Lung (tissue), 12 donors: Measurements from ENCODE around the gene EMC6. TPM values are rescaled to one million over a fixed set of nuclear protein-coding genes. Genes with fewer than 3 reads are reported as not detected.

Experiments used
- ATAC-seq: fragments of 200-7000 bp; cut with Tn5 transposase; one replicate; pipeline ENCODE4 v1.9.1; 2020; ENCODE audit warnings: moderate number of reproducible peaks; ENCODE audit not compliant: insufficient read depth, low FRiP score
- DNase-seq, 3 donors: peaks; one replicate each; pipeline ENCODE4 v3.0.0-alpha.2; 2013 to 2017
- H3K27ac ChIP-seq, 2 donors: one replicate each; pipeline ENCODE4 v1.5.1; 2013; ENCODE audit warnings: mild to moderate bottlenecking in 2 of 2, moderate library complexity in 2 of 2, control low read depth in 1 of 2, inconsistent platforms in 1 of 2, low read depth in 1 of 2, low read length in 1 of 2
- H3K27me3 ChIP-seq, 3 donors: one replicate each; pipeline ENCODE4 v1.5.1; 2013; ENCODE audit warnings: low read length in 2 of 3; ENCODE audit not compliant: control insufficient read depth in 3 of 3, insufficient read depth in 3 of 3
- H3K36me3 ChIP-seq, 4 donors: one replicate each; pipeline ENCODE4 v1.5.1; 2013; ENCODE audit warnings: low read length in 4 of 4, mild to moderate bottlenecking in 1 of 4, moderate library complexity in 1 of 4; ENCODE audit not compliant: control insufficient read depth in 4 of 4, insufficient read depth in 4 of 4
- H3K4me1 ChIP-seq, 5 donors: one replicate each; pipeline ENCODE4 v1.5.1; 2013; ENCODE audit warnings: low read length in 5 of 5, mild to moderate bottlenecking in 2 of 5, moderate library complexity in 1 of 5; ENCODE audit not compliant: control insufficient read depth in 5 of 5, insufficient read depth in 5 of 5
- H3K4me3 ChIP-seq: one replicate; pipeline ENCODE4 v1.5.1; 2013; ENCODE audit warnings: mild to moderate bottlenecking, control low read depth, moderate library complexity
- H3K9ac ChIP-seq, 2 donors: one replicate each; pipeline ENCODE4 v1.5.1; 2013; ENCODE audit warnings: low read length in 2 of 2, control low read depth in 1 of 2; ENCODE audit not compliant: insufficient read depth in 1 of 2
- H3K9me3 ChIP-seq, 4 donors: one replicate each; pipeline ENCODE4 v1.5.1; 2013; ENCODE audit warnings: low read length in 3 of 4, mild to moderate bottlenecking in 1 of 4, moderate library complexity in 1 of 4; ENCODE audit not compliant: control insufficient read depth in 4 of 4, insufficient read depth in 3 of 4
- WGBS, 2 donors: extraction: QIAGEN DNeasy Blood & Tissue Kit; methylation state at CpG; one replicate each; pipeline ENCODE4 v1.1.7; 2013; 5-methylcytosine and 5-hydroxymethylcytosine counted together
- polyA plus RNA-seq, 2 donors: library from polyadenylated mRNA; stranded (reverse); fragments of 200-250 nt; gene quantifications; one replicate each; pipeline ENCODE4 v1.2.1, GENCODE V29; 2013
- total RNA-seq, 2 donors: library from RNA; depleted of rRNA in 1 of 2; stranded (reverse); fragments of >200 nt in 1 of 2; gene quantifications; one replicate each; pipeline ENCODE4 v1.2.1, GENCODE V29; 2014 to 2021
- TF ChIP-seq, protein P1 (sequence below): IDR thresholded peaks from 2 replicates; pipeline ENCODE4 v1.5.1; 2012; ENCODE audit warnings: mild to moderate bottlenecking; ENCODE audit errors: control extremely low read depth, extremely low read depth
- donor health status: control.
- donor health status: control.
- donor health status: Bipolar disorder and iron deficiency.
- donor health status: healthy.
- donor health status: DM: yes; HTN: yes; CAD: no.

The EMC6 gene
- total and polyA plus RNA-seq, 4 donors: 10.9 to 93.4 (median 62.5) TPM

DNA sequence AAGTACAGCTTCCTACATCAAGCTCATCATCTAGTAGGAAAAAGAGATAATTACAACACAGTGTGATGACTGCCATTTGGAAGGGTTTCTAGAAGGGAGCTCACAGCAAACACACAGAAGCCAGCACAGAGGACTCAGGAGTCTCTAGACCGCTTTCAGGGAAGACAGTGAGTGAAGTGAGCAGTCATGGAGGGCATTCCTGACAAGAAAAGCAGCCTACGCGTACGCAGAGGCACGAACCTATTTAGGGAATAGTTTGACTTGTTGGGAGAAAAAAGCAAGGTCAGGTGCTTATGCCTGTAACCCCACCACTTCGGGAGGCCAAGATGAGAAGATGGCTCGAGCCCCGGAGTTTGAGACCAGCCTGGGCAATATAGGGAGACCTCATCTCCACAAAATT, 46.7 kb downstream of the EMC6 start:
- no peaks in the 10 kb centered on the region for H3K9me3 ChIP-seq
- WGBS, 2 donors: 84 to 97% methylated on average over 8 of the region's 8 CpGs
- TF ChIP-seq, protein P1, sequence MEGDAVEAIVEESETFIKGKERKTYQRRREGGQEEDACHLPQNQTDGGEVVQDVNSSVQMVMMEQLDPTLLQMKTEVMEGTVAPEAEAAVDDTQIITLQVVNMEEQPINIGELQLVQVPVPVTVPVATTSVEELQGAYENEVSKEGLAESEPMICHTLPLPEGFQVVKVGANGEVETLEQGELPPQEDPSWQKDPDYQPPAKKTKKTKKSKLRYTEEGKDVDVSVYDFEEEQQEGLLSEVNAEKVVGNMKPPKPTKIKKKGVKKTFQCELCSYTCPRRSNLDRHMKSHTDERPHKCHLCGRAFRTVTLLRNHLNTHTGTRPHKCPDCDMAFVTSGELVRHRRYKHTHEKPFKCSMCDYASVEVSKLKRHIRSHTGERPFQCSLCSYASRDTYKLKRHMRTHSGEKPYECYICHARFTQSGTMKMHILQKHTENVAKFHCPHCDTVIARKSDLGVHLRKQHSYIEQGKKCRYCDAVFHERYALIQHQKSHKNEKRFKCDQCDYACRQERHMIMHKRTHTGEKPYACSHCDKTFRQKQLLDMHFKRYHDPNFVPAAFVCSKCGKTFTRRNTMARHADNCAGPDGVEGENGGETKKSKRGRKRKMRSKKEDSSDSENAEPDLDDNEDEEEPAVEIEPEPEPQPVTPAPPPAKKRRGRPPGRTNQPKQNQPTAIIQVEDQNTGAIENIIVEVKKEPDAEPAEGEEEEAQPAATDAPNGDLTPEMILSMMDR: no peak
- DNase-seq (no peak), ATAC-seq (no peak)
- peaks cover 17 to 43% (median 27%) of the 10 kb centered on the region in 4 donors for H3K36me3 ChIP-seq
- H3K9ac ChIP-seq: no peak overlapping the region
- H3K27me3 ChIP-seq: no peaks in the 10 kb centered on the region
- no peak overlapping the region for H3K4me3 ChIP-seq
- H3K27ac ChIP-seq: no peak overlapping the region
- H3K4me1 ChIP-seq: peaks cover 0 to 3% (median 0%) of the 10 kb centered on the region in 5 donors

DNA sequence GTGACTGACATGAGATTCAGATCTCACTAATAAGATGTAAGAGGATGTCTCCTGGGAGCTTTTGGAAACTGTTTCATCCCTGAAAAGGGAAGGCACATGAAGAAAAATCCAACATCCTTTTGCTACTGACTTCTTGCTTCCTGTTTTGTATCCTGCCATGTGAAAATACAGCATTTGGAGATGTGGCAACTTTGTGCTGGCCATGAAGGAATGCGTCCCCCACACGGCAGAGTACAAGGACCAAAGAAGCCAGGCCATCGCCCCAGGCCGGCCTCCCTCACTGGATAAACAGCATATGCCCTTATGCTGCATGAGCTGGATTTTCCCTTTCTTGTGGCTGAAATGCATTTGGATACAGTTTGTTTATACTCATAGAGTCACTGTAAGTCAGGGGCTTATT, 49.6 kb downstream of the EMC6 start:
- no peak overlapping the region for H3K9ac ChIP-seq
- TF ChIP-seq, protein P1: no peak
- H3K4me1 ChIP-seq: peaks cover 2 to 10% (median 7%) of the 10 kb centered on the region in 5 donors
- H3K4me3 ChIP-seq: no peak overlapping the region
- H3K36me3 ChIP-seq: peaks cover 17 to 45% (median 23%) of the 10 kb centered on the region in 4 donors
- H3K9me3 ChIP-seq: no peaks in the 10 kb centered on the region
- H3K27ac ChIP-seq: no peak overlapping the region
- 65 to 87% methylated on average over 4 of the region's 4 CpGs for WGBS, 2 donors
- ATAC-seq (no peak), DNase-seq (no peak)
- H3K27me3 ChIP-seq: no peaks in the 10 kb centered on the region

DNA sequence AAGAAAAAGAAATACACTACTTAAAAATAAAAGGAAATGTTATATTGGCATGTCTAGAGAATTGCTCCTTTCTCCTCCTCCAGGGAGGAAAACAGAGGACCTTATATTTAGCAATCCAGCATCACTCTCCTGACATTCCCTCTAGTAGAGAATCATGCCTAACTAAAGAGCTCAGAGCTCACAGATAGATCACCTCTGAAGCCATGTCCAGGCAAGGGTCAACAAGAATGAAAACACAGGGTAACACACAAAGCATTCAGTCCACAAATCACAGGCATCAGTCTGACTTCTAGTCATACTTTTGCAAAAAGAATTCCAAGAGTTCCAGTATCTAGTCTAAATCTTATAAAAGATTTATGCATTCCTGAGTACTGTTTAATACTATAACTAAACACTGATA, 50.7 kb downstream of the EMC6 start:
- Histone ChIP-seq H3K9me3 (no peaks in the 10 kb centered on the region), H3K36me3 (peaks cover 20 to 45% (median 23%) of the 10 kb centered on the region in 4 donors), H3K27me3 (no peaks in the 10 kb centered on the region), H3K27ac (no peak overlapping the region), H3K4me3 (no peak overlapping the region), H3K9ac (no peak overlapping the region), H3K4me1 (peaks cover 3 to 12% (median 7%) of the 10 kb centered on the region in 5 donors)
- TF ChIP-seq, protein P1: no peak
- DNase-seq (no peak), ATAC-seq (no peak)

Other genes starting within 250 kb of the EMC6 start
- gene OR1E2, start 235.0 kb upstream of the EMC6 start, total RNA-seq: not detected
- not detected for gene OR1E2, start 235.0 kb upstream of the EMC6 start, polyA plus RNA-seq
- not detected for gene SPATA22, start 197.0 kb upstream of the EMC6 start, total RNA-seq
- gene SPATA22, start 197.0 kb upstream of the EMC6 start, polyA plus RNA-seq: under 1 TPM; 0.06 to 0.12 TPM
- 10 to 100 TPM in 1 of 2 donors, 1 to 10 TPM in 1; 2.5 to 17.5 TPM for gene ASPA, start 192.8 kb upstream of the EMC6 start, total RNA-seq
- under 1 TPM; 0.31 to 0.96 TPM for gene ASPA, start 192.8 kb upstream of the EMC6 start, polyA plus RNA-seq
- under 1 TPM; 0.46 to 0.91 TPM for gene TRPV3, start 111.0 kb upstream of the EMC6 start, total RNA-seq
- under 1 TPM; 0.10 to 0.20 TPM for gene TRPV3, start 111.0 kb upstream of the EMC6 start, polyA plus RNA-seq
- gene TRPV1, start 59.4 kb upstream of the EMC6 start, total RNA-seq: 1 to 10 TPM; 3.4 to 6.6 TPM
- gene TRPV1, start 59.4 kb upstream of the EMC6 start, polyA plus RNA-seq: 1 to 10 TPM; 1.4 to 2.6 TPM
- 10 to 100 TPM; 15.9 to 16.8 TPM for gene SHPK, start 32.6 kb upstream of the EMC6 start, total RNA-seq
- gene SHPK, start 32.6 kb upstream of the EMC6 start, polyA plus RNA-seq: 1 to 10 TPM; 4.9 to 6.7 TPM
- gene CTNS, start 32.1 kb upstream of the EMC6 start, total RNA-seq: 10 to 100 TPM; 14.3 to 24.9 TPM
- gene CTNS, start 32.1 kb upstream of the EMC6 start, polyA plus RNA-seq: 10 to 100 TPM in 1 of 2 donors, 1 to 10 TPM in 1; 7.7 to 24.1 TPM
- gene TAX1BP3, start 234 bp upstream of the EMC6 start, total RNA-seq: 100 to 1,000 TPM in 1 of 2 donors, 10 to 100 TPM in 1; 71.0 to 146 TPM
- gene TAX1BP3, start 234 bp upstream of the EMC6 start, polyA plus RNA-seq: 100 to 1,000 TPM in 1 of 2 donors, 10 to 100 TPM in 1; 69.7 to 123 TPM
- 1 to 10 TPM; 2.0 to 4.7 TPM for gene P2RX5, start 27.3 kb downstream of the EMC6 start, total RNA-seq
- gene P2RX5, start 27.3 kb downstream of the EMC6 start, polyA plus RNA-seq: 1 to 10 TPM; 1.3 to 4.7 TPM
- gene HASPIN, start 55.1 kb downstream of the EMC6 start, total RNA-seq: 1 to 10 TPM in 1 of 2 donors, under 1 TPM in 1; 0.55 to 1.1 TPM
- gene HASPIN, start 55.1 kb downstream of the EMC6 start, polyA plus RNA-seq: under 1 TPM; 0.24 to 0.47 TPM
- 10 to 100 TPM; 16.8 to 21.3 TPM for gene ITGAE, start 132.4 kb downstream of the EMC6 start, total RNA-seq
- 10 to 100 TPM; 34.0 to 37.3 TPM for gene ITGAE, start 132.4 kb downstream of the EMC6 start, polyA plus RNA-seq
- gene NCBP3, start 177.4 kb downstream of the EMC6 start, total RNA-seq: 10 to 100 TPM; 34.3 to 49.4 TPM
- gene NCBP3, start 177.4 kb downstream of the EMC6 start, polyA plus RNA-seq: 10 to 100 TPM; 15.9 to 17.8 TPM
- gene CAMKK1, start 224.2 kb downstream of the EMC6 start, total RNA-seq: 10 to 100 TPM in 1 of 2 donors, 1 to 10 TPM in 1; 3.8 to 14.9 TPM
- gene CAMKK1, start 224.2 kb downstream of the EMC6 start, polyA plus RNA-seq: 10 to 100 TPM in 1 of 2 donors, 1 to 10 TPM in 1; 7.9 to 11.0 TPM
- gene P2RX1, start 247.7 kb downstream of the EMC6 start, total RNA-seq: 10 to 100 TPM in 1 of 2 donors, 1 to 10 TPM in 1; 4.6 to 16.4 TPM
- gene P2RX1, start 247.7 kb downstream of the EMC6 start, polyA plus RNA-seq: 10 to 100 TPM in 1 of 2 donors, 1 to 10 TPM in 1; 7.0 to 14.0 TPM